Kidney epithelial cell (primary cell): ENCODE measurements around the gene NOC4L. TPM values are rescaled to one million over a fixed set of nuclear protein-coding genes. Genes with fewer than 3 reads are reported as not detected.

Experiments
- DNase-seq: peaks from one replicate; pipeline ENCODE4 v3.0.0-alpha.2; 2010; ENCODE audit warnings: low read depth
- H3K27me3 ChIP-seq: 2 replicates; pipeline ENCODE4 v1.6.0; 2011; ENCODE audit warnings: low read length; ENCODE audit not compliant: control insufficient read depth, insufficient read depth
- H3K36me3 ChIP-seq: 2 replicates; pipeline ENCODE4 v1.5.1; 2011; ENCODE audit warnings: low read length; ENCODE audit not compliant: control insufficient read depth, insufficient read depth
- H3K4me3 ChIP-seq: 2 replicates; pipeline ENCODE4 v1.5.1; 2011; ENCODE audit warnings: low read depth, mild to moderate bottlenecking, control low read depth, low read length
- total RNA-seq: library from RNA; depleted of rRNA; stranded (reverse); fragments of >200 nt; gene quantifications from 2 replicates; pipeline ENCODE4 v1.2.3, GENCODE V29; 2015
- TF ChIP-seq, protein P1 (sequence below): IDR thresholded peaks from 2 replicates; pipeline ENCODE4 v1.5.1; 2011; ENCODE audit warnings: mild to moderate bottlenecking, moderate library complexity, low read length, control low read depth, inconsistent platforms; ENCODE audit not compliant: insufficient read depth, poor library complexity, severe bottlenecking

NOC4L gene
- total RNA-seq, 1 donor from 2014 or later, result 23.8 TPM

DNA sequence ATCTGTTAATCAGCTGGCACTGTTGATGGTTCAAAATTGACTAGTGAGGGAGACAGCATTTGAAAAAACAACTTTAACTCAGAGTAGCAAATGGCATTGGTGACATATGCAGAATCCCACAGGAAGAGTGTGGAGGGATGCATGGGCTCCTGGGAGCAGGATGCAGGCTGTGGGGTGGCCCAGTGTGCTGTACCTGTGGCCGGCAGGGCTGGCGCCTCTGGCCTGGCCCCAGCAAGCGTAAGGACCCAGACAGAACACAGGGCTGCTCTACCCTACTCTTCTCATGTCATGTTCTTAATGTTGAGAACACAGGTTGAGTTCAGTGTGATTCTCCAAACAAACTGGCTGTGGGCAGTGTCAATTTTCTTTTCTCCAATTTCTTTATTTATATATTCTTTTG is 33.6 kb upstream of the NOC4L start:
- Histone ChIP-seq H3K27me3 (no peaks in the 10 kb centered on the region), H3K36me3 (peaks cover 2% of the 10 kb centered on the region), H3K4me3 (no peak overlapping the region)
- TF ChIP-seq, protein P1, sequence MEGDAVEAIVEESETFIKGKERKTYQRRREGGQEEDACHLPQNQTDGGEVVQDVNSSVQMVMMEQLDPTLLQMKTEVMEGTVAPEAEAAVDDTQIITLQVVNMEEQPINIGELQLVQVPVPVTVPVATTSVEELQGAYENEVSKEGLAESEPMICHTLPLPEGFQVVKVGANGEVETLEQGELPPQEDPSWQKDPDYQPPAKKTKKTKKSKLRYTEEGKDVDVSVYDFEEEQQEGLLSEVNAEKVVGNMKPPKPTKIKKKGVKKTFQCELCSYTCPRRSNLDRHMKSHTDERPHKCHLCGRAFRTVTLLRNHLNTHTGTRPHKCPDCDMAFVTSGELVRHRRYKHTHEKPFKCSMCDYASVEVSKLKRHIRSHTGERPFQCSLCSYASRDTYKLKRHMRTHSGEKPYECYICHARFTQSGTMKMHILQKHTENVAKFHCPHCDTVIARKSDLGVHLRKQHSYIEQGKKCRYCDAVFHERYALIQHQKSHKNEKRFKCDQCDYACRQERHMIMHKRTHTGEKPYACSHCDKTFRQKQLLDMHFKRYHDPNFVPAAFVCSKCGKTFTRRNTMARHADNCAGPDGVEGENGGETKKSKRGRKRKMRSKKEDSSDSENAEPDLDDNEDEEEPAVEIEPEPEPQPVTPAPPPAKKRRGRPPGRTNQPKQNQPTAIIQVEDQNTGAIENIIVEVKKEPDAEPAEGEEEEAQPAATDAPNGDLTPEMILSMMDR, result no peak
- no peak for DNase-seq

DNA sequence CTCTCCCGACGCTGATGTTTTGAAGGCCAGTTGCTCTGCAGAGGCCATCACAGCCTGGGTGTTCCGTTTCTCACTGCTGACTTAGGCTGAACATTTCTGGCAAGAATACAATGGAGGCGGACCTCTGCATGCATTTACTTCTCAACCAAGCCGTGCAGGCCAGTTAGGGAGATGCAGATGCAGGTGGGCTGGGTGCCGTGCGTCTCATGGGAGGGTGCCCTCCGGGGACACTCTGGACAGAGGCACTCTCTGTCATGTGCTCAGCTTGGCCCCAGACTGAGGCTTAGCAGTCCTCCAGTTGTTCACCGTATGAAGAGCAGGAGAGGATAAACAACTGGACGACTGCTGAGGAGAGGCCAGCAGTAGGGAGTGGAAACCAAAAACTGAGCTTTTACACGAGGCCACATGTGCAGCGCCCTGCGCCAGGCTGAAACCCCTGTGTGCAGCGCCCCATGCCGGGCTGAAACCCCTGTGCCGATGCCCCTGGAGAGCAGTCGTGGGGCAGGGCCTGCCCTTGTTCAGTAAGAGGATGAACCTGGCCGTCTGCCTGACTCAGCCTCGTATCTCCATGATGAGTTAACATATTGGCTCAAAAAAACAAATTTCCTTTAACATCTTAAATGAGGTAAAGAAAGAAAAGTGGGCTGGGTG is 32.5 kb upstream of the NOC4L start:
- Histone ChIP-seq H3K27me3 (no peaks in the 10 kb centered on the region), H3K36me3 (peaks cover 2% of the 10 kb centered on the region), H3K4me3 (no peak overlapping the region)
- DNase-seq, result no peak
- TF ChIP-seq, protein P1, result no peak

DNA sequence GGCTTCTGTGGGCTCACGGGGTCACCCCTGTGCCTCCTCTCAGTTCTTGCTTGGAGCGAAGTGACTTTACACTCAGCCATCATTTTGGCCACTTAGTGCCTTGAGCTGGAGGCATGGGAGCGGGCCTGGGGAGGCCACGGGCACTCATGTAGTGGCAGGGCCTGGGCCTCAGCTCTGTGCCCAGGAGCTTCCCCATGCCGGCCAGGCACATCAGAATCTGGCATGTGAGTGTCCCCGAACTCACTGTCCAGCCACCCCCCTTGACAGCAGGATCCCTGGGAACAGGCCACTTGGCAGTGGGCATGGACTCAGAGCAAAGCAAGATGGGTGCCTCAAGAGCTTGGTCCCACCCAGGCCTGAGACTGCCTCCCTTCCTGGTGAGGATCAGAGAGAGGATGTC is 29.6 kb upstream of the NOC4L start:
- DNase-seq, result no peak
- TF ChIP-seq, protein P1, result no peak
- no peak overlapping the region for H3K4me3 ChIP-seq
- peaks cover 2% of the 10 kb centered on the region for H3K36me3 ChIP-seq
- H3K27me3 ChIP-seq, result no peaks in the 10 kb centered on the region

DNA sequence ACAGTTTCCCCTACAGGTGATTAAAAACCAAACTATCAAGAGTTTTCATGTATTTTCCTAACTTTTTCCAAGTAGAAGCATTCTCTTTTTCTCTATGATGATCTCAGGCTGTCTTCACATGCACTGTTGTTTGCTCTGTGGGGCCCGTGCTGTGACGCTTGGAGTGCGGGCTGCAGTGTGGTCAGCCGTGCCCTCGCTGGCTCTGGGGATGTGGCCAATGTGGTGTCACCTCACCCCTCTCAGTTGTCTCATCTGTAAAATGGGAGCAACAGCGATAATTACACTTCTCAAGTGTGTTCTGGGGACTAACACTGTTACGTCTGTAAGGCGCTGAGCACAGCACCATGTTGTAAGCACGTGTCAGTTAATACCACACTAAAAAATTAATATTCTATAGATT is 28.8 kb upstream of the NOC4L start:
- Histone ChIP-seq H3K4me3 (no peak overlapping the region), H3K36me3 (peaks cover 2% of the 10 kb centered on the region), H3K27me3 (no peaks in the 10 kb centered on the region)
- TF ChIP-seq, protein P1, result no peak
- DNase-seq, result no peak

GRCh38 chr12:132116709-132117557 is 27.3 kb upstream of the NOC4L start:
- no peaks in the 10 kb centered on the region for H3K27me3 ChIP-seq
- no peak overlapping the region for H3K4me3 ChIP-seq
- no peak for DNase-seq
- no peaks in the 10 kb centered on the region for H3K36me3 ChIP-seq
- TF ChIP-seq, protein P1, result no peak
